HFF-Myc (cell line): ENCODE results near the gene LRP8.
A peak's percentile ranks its signal among the peaks of the same experiment; 100 is the strongest.

Source experiments
- DNase-seq: peaks from one replicate; pipeline ENCODE4 v3.0.0-alpha.2; 2011; ENCODE audit warnings: low read depth; ENCODE audit errors: extremely low read depth
- H3K4me3 ChIP-seq: replicated peaks from 2 replicates; pipeline ENCODE4 v1.5.1; 2011; ENCODE audit warnings: low read depth, mild to moderate bottlenecking, control low read depth, low read length
- TF ChIP-seq, protein P1 (sequence below): IDR thresholded peaks from 2 replicates; pipeline ENCODE4 v1.5.1; 2012; ENCODE audit warnings: mild to moderate bottlenecking, low read depth, low read length, control low read depth; ENCODE audit errors: missing control alignments

Gene LRP8

DNA sequence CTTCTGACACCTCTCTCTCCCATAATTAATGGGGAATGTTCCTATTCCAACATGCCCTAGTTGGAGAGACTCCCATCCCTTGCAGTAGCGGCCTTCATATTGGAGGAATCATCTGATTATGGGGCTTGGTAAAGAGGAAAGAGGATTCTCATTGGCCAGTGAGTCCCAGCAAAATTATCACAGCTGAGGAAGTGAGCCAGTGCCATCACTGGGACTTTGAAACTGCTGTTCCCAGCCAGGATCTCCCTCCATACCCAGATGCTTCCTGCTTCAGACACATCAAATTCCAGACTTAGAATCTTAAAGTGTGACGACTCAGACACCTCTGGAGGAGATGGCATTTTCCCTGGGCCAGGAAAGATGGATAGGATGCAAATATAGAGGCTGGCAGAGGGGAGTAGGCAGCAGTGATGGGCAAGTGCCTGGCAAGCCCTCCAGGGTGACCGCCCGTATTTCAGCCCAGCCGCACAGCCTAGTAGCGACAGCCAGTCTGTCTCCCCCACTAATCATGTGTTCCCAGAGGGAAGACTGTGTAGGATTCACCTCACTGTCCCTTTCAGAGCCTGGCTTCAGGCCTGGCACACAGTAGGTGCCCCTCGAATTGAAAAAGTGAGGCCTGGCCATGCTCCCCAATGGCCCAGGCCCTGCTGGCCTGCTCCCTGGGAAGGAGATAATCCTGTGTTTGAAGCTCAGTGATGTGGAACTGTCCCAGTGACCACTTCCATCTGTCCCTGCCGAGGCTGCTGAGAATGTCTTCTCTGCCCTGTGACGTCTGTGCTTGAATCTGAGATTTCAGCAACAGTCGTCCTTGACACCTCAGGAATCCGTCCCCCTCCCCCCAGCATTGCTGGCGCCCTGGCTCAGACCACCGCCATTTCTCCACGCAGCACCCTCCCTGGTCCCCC is 48.3 kb downstream of the LRP8 start:
- no peak for DNase-seq
- TF ChIP-seq, protein P1, sequence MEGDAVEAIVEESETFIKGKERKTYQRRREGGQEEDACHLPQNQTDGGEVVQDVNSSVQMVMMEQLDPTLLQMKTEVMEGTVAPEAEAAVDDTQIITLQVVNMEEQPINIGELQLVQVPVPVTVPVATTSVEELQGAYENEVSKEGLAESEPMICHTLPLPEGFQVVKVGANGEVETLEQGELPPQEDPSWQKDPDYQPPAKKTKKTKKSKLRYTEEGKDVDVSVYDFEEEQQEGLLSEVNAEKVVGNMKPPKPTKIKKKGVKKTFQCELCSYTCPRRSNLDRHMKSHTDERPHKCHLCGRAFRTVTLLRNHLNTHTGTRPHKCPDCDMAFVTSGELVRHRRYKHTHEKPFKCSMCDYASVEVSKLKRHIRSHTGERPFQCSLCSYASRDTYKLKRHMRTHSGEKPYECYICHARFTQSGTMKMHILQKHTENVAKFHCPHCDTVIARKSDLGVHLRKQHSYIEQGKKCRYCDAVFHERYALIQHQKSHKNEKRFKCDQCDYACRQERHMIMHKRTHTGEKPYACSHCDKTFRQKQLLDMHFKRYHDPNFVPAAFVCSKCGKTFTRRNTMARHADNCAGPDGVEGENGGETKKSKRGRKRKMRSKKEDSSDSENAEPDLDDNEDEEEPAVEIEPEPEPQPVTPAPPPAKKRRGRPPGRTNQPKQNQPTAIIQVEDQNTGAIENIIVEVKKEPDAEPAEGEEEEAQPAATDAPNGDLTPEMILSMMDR, result no peak
- H3K4me3 ChIP-seq, result no peak overlapping the region

DNA sequence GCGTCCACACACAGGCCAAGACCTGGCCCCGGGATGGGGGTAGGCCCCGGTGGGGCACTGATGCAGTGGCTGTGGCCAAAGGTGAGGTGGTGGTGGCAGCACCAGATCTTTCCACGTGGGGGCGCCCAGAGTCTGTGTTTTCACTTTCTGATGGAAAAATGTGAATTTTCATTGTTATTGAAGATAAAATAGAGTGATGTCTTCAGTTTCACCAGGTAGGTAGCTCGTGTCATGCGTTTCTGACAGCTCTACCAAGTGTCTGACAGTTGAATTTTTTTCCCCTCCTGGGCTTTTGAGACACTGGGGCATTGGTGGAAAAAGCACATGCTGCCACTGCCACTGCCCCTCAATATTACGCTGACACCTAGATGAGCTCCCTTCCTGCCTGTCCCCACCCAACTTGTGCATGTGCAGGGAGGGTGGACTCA is 49.6 kb downstream of the LRP8 start:
- H3K4me3 ChIP-seq, result no peak overlapping the region
- TF ChIP-seq, protein P1, result peak; percentile 81
- DNase-seq, result no peak

DNA sequence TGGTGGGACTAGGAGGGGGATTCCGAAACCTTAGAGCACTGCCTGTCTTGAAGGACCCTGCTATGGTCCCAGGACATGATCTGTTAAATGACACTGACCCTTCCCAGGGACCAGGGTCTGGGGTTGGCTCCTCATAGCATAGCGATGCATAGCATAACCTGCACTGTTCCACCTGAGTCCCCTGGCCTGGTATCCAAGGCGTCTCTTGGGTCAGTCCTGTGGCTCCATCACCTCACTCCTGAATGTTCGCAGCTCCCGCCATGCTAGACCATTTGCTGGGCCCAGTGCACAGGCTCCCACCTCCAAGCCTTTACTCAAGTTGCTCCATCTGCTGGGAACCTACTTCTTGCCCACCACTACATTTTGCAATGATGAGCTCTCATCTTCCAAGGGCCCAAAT is 50.5 kb downstream of the LRP8 start:
- TF ChIP-seq, protein P1, result no peak
- no peak overlapping the region for H3K4me3 ChIP-seq
- DNase-seq, result no peak

DNA sequence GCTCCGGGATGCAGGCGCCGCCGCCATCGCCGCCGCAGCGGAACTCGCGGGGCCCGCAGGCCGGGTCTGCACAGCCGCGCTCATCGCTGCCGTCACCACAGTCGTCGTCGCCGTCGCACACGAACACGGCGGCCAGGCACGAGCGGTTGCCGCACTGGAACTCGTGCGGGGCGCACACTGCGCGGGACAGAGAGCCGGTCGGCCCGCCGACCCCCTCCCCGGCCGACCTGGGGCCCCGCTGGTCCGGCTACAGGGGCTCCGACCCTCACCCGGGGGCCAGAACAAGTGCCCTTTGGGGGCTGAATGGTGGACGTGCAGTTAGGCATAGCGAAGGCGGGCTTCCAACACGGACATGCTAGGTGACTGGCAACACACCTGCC is 51.0 kb downstream of the LRP8 start:
- H3K4me3 ChIP-seq, result no peak overlapping the region
- TF ChIP-seq, protein P1, result no peak
- DNase-seq, result no peak

DNA sequence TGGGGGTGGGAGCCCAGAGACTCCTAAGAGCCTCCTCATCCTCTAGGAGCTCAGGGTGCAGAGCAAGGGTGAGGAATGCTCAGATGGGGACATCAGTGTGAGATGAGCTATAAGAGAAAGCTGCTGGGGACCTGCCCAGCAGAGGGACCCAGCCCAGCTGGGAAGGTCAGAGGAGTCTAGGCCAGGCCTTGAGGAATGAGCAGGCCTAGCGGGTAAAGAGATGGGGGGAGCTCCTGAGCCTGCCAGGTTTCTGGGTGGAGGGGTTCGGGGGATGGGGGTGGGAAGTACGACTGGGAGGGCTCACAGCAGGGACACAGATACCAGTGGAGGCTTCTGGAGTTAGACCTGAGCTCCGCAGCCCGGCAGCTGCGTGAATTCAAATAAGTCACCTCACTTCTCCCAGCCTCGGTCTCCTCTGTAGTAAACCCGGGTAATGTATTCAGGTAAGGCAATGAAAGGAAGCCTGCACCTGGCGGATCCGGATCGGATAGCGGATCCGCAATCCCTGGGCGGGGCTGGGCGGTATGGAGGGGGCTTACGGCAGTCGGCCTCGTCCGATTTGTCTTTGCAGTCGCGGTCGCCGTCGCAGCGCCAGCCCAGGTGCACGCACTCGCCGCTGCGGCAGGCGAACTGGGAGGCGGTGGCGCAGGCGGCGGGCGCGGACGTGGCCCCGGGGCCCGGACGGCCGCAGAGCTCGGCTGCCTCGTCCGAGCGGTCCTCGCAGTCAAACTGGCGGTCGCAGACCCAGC is 51.5 kb downstream of the LRP8 start:
- no peak overlapping the region for H3K4me3 ChIP-seq
- TF ChIP-seq, protein P1, result no peak
- no peak for DNase-seq

DNA sequence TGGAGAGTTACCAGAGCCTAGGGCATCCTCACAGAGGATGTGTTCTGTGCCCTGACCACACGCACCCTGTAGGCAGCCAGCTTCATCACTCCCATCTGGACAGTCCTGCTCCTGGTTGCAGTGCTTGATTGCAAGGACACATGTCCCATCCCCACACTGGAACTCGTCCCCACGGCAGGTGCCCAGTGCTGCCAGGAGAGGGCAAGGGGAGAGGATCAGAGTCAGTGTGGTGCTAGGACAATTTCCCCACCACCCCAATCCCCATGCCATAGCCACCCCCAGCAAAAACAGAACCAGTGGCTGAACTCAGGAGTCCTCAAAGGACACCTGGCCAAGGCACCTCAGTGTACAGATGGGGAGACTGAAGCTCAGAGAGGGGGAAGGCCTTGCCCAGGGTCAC is 52.3 kb downstream of the LRP8 start:
- no peak for DNase-seq
- no peak overlapping the region for H3K4me3 ChIP-seq
- TF ChIP-seq, protein P1, result no peak
